CD14-positive monocyte (primary cell): ENCODE results near the gene AGAP1. TPM values are rescaled to one million over a fixed set of nuclear protein-coding genes. Genes with fewer than 3 reads are reported as not detected.

Experiments
- DNase-seq, 3 donors: peaks; one replicate each; pipeline ENCODE4 v3.0.0-alpha.2; 2011 to 2022
- H2AFZ ChIP-seq: 2 replicates; pipeline ENCODE4 v1.6.0; 2012; ENCODE audit warnings: mild to moderate bottlenecking, low read depth, low read length, inconsistent platforms; ENCODE audit not compliant: insufficient read depth, poor library complexity, severe bottlenecking
- H3K27ac ChIP-seq, 2 donors: 1 replicate in 1 of 2; 2 replicates in 1 of 2; pipeline ENCODE4 v1.5.1; 2012 to 2013; ENCODE audit warnings: low read length in 2 of 2, control low read depth in 1 of 2, inconsistent platforms in 1 of 2, low read depth in 1 of 2, mild to moderate bottlenecking in 1 of 2
- H3K27me3 ChIP-seq, 2 donors: one replicate each; pipeline versions ENCODE4 v1.6.0 to v1.6.1; 2011 to 2013; ENCODE audit warnings: low read length in 2 of 2; ENCODE audit not compliant: control insufficient read depth in 2 of 2, insufficient read depth in 2 of 2
- H3K36me3 ChIP-seq, 2 donors: replicated peaks in 1 of 2; 1 replicate in 1 of 2; 2 replicates in 1 of 2; pipeline versions ENCODE4 v1.5.1 to v1.6.1; 2012 to 2013; ENCODE audit warnings: low read length in 2 of 2, control low read depth in 1 of 2, inconsistent platforms in 1 of 2, mild to moderate bottlenecking in 1 of 2; ENCODE audit not compliant: insufficient read depth in 2 of 2, control insufficient read depth in 1 of 2
- H3K4me1 ChIP-seq, 2 donors: 1 replicate in 1 of 2; 2 replicates in 1 of 2; pipeline versions ENCODE4 v1.5.1 to v1.6.1; 2012 to 2013; ENCODE audit warnings: low read length in 2 of 2, control low read depth in 1 of 2, inconsistent platforms in 1 of 2, mild to moderate bottlenecking in 1 of 2, moderate library complexity in 1 of 2; ENCODE audit not compliant: insufficient read depth in 2 of 2, control insufficient read depth in 1 of 2
- H3K4me2 ChIP-seq: replicated peaks from 2 replicates; pipeline ENCODE3; 2012; ENCODE audit warnings: low read length, moderate library complexity, mild to moderate bottlenecking; ENCODE audit not compliant: poor library complexity, severe bottlenecking; ENCODE audit errors: extremely low read depth
- H3K4me3 ChIP-seq, 3 experiments: fragments of 200-600 bp in 1 of 3; sonication (generic) in 1 of 3; replicated peaks in 1 of 3; 1 replicate in 2 of 3; 2 replicates in 1 of 3; pipeline ENCODE4 v1.5.1; 2011 to 2013; ENCODE audit warnings: low read length in 3 of 3, mild to moderate bottlenecking in 3 of 3, control low read depth in 2 of 3, low read depth in 2 of 3, inconsistent platforms in 1 of 3, moderate library complexity in 1 of 3
- H3K79me2 ChIP-seq: 2 replicates; pipeline ENCODE4 v1.6.0; 2012; ENCODE audit warnings: mild to moderate bottlenecking, control low read depth, inconsistent platforms, low read length, moderate library complexity; ENCODE audit not compliant: insufficient read depth
- H3K9ac ChIP-seq: 2 replicates; pipeline ENCODE4 v1.6.0; 2017; ENCODE audit warnings: low read length, mild to moderate bottlenecking; ENCODE audit not compliant: insufficient read depth, poor library complexity, severe bottlenecking
- H3K9me3 ChIP-seq, 2 donors: replicated peaks in 1 of 2; 1 replicate in 1 of 2; 2 replicates in 1 of 2; pipeline versions ENCODE4 v1.5.1 to v1.6.1; 2012 to 2013; ENCODE audit warnings: low read length in 2 of 2, control low read depth in 1 of 2; ENCODE audit not compliant: control insufficient read depth in 1 of 2, insufficient read depth in 1 of 2
- H4K20me1 ChIP-seq: 2 replicates; pipeline ENCODE4 v1.6.0; 2012; ENCODE audit warnings: mild to moderate bottlenecking, low read length, control low read depth, moderate library complexity; ENCODE audit not compliant: insufficient read depth
- H3K27ac Mint-ChIP-seq, 7 donors: one replicate each; pipeline ENCODE4 v1.8.0; 2020; ENCODE audit warnings: mild to moderate bottlenecking in 7 of 7, mixed read lengths in 7 of 7, moderate library complexity in 6 of 7, inconsistent platforms in 2 of 7
- H3K27me3 Mint-ChIP-seq, 3 donors: one replicate each; pipeline ENCODE4 v1.8.0; 2021 to 2022; ENCODE audit warnings: low read depth in 3 of 3, mild to moderate bottlenecking in 3 of 3, mixed read lengths in 3 of 3, moderate library complexity in 3 of 3, inconsistent platforms in 1 of 3
- H3K36me3 Mint-ChIP-seq, 2 donors: one replicate each; pipeline ENCODE4 v1.8.0; 2020; ENCODE audit warnings: mixed read lengths in 2 of 2, inconsistent platforms in 1 of 2, mild to moderate bottlenecking in 1 of 2
- H3K4me1 Mint-ChIP-seq: one replicate; pipeline ENCODE4 v1.8.0; 2020; ENCODE audit warnings: mild to moderate bottlenecking, mixed read lengths
- H3K4me3 Mint-ChIP-seq, 2 donors: one replicate each; pipeline ENCODE4 v1.8.0; 2020; ENCODE audit warnings: mild to moderate bottlenecking in 2 of 2, mixed read lengths in 2 of 2, moderate library complexity in 1 of 2
- H3K9me3 Mint-ChIP-seq, 7 donors: one replicate each; pipeline ENCODE4 v1.8.0; 2020 to 2022; ENCODE audit warnings: mixed read lengths in 7 of 7, mild to moderate bottlenecking in 6 of 7, moderate library complexity in 6 of 7, inconsistent platforms in 2 of 7
- WGBS: methylation state at CpG from one replicate; pipeline ENCODE4 v1.1.5; 2013; ENCODE audit warnings: missing lambda C conversion rate; ENCODE audit not compliant: insufficient coverage; 5-methylcytosine and 5-hydroxymethylcytosine counted together
- intact Hi-C, 2 donors: fragments of 100-400 bp; cut with micrococcal nuclease; formaldehyde crosslinking; loops; one replicate each; pipeline versions ENCODE4 v1.15.0 to v1.15.1; 2023
- polyA plus RNA-seq, 3 donors: library from polyadenylated mRNA; depleted of rRNA in 1 of 3; unstranded in 2 of 3; stranded (reverse) in 1 of 3; fragments of 300-500 nt in 2 of 3; fragments of >200 nt in 1 of 3; fragmentation: Illumina TruSeq in 2 of 3; gene quantifications; 1 replicate in 2 of 3; 2 replicates in 1 of 3; pipeline ENCODE4 v1.2.3, GENCODE V29; 2012 to 2021
- TF ChIP-seq, protein P1 (sequence below): fragments of 200-600 bp; IDR thresholded peaks from one replicate; pipeline ENCODE4 v1.8.0; 2022; ENCODE audit warnings: antibody characterized with exemption, mild to moderate bottlenecking

AGAP1 gene
- polyA plus RNA-seq, 3 donors: 0.12 TPM; not detected in 2

GRCh38 chr2:235799281-235799680 lies 305.4 kb downstream of the AGAP1 start:
- Mint-ChIP-seq H3K4me3 (no peak overlapping the region), H3K9me3 (peaks cover 0 to 3% (median 0%) of the 10 kb centered on the region in 7 donors), H3K27me3 (peaks cover 0 to 5% (median 2%) of the 10 kb centered on the region in 3 donors), H3K27ac (no peak overlapping the region), H3K4me1 (no peaks in the 10 kb centered on the region), H3K36me3 (no peaks in the 10 kb centered on the region)
- 91% methylated on average over 11 of the region's 17 CpGs for WGBS
- H3K9me3 ChIP-seq: peaks cover 3 to 4% of the 10 kb centered on the region in 2 donors
- H3K36me3 ChIP-seq: no peaks in the 10 kb centered on the region
- no peaks in the 10 kb centered on the region for H3K4me1 ChIP-seq
- DNase-seq: no peak
- H3K27ac ChIP-seq: no peak overlapping the region
- no peak overlapping the region for H3K9ac ChIP-seq
- no peaks in the 10 kb centered on the region for H3K27me3 ChIP-seq
- no peaks in the 10 kb centered on the region for H4K20me1 ChIP-seq
- H3K4me2 ChIP-seq: no peak overlapping the region
- TF ChIP-seq, protein P1, sequence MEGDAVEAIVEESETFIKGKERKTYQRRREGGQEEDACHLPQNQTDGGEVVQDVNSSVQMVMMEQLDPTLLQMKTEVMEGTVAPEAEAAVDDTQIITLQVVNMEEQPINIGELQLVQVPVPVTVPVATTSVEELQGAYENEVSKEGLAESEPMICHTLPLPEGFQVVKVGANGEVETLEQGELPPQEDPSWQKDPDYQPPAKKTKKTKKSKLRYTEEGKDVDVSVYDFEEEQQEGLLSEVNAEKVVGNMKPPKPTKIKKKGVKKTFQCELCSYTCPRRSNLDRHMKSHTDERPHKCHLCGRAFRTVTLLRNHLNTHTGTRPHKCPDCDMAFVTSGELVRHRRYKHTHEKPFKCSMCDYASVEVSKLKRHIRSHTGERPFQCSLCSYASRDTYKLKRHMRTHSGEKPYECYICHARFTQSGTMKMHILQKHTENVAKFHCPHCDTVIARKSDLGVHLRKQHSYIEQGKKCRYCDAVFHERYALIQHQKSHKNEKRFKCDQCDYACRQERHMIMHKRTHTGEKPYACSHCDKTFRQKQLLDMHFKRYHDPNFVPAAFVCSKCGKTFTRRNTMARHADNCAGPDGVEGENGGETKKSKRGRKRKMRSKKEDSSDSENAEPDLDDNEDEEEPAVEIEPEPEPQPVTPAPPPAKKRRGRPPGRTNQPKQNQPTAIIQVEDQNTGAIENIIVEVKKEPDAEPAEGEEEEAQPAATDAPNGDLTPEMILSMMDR: no peak
- intact Hi-C loops: no loop called here
- H3K4me3 ChIP-seq: no peak overlapping the region
- no peaks in the 10 kb centered on the region for H3K79me2 ChIP-seq
- H2AFZ ChIP-seq: no peak overlapping the region

GRCh38 chr2:235802542-235802941 lies 308.7 kb downstream of the AGAP1 start:
- H3K9me3 ChIP-seq: peaks cover 3 to 4% of the 10 kb centered on the region in 2 donors

More at GRCh38 chr2:235802542-235802941, 308.7 kb downstream of the AGAP1 start:
- H3K79me2 ChIP-seq: no peaks in the 10 kb centered on the region
- H3K4me3 Mint-ChIP-seq: no peak overlapping the region
- H3K36me3 Mint-ChIP-seq: no peaks in the 10 kb centered on the region
- no peaks in the 10 kb centered on the region for H3K4me1 Mint-ChIP-seq
- no peak overlapping the region for H3K4me3 ChIP-seq
- TF ChIP-seq, protein P1: no peak
- peaks cover 1 to 5% (median 4%) of the 10 kb centered on the region in 3 donors for H3K27me3 Mint-ChIP-seq
- H3K9ac ChIP-seq: no peak overlapping the region
- H3K9me3 Mint-ChIP-seq: peaks cover 0 to 3% (median 0%) of the 10 kb centered on the region in 7 donors
- no peak overlapping the region for H3K4me2 ChIP-seq
- no peaks in the 10 kb centered on the region for H3K27me3 ChIP-seq
- H3K27ac ChIP-seq: no peak overlapping the region
- H2AFZ ChIP-seq: no peak overlapping the region
- no peak overlapping the region for H3K27ac Mint-ChIP-seq
- H3K4me1 ChIP-seq: no peaks in the 10 kb centered on the region
- H3K36me3 ChIP-seq: no peaks in the 10 kb centered on the region
- no peak for DNase-seq
- intact Hi-C loops: no loop called here
- no peaks in the 10 kb centered on the region for H4K20me1 ChIP-seq
